Activated CD8-positive, alpha-beta memory T cell treated with anti-CD3 and anti-CD28 coated beads for 1 hour (primary cell): Measurements from ENCODE around the gene KCTD7.
"Not testable (repeated sequence)": the region's sequence is repeated elsewhere in the genome, so short reads cannot be mapped to it uniquely, and the experiment has no call there.

Source experiments
- DNase-seq, 2 donors: peaks; one replicate each; pipeline ENCODE4 v3.0.0-alpha.2; 2020; ENCODE audit warnings: low read depth in 1 of 2; ENCODE audit errors: extremely low read depth in 1 of 2

KCTD7 gene

GRCh38 chr7:66679633-66680244 lies 51.1 kb downstream of the KCTD7 start:
- no peak for DNase-seq

DNA sequence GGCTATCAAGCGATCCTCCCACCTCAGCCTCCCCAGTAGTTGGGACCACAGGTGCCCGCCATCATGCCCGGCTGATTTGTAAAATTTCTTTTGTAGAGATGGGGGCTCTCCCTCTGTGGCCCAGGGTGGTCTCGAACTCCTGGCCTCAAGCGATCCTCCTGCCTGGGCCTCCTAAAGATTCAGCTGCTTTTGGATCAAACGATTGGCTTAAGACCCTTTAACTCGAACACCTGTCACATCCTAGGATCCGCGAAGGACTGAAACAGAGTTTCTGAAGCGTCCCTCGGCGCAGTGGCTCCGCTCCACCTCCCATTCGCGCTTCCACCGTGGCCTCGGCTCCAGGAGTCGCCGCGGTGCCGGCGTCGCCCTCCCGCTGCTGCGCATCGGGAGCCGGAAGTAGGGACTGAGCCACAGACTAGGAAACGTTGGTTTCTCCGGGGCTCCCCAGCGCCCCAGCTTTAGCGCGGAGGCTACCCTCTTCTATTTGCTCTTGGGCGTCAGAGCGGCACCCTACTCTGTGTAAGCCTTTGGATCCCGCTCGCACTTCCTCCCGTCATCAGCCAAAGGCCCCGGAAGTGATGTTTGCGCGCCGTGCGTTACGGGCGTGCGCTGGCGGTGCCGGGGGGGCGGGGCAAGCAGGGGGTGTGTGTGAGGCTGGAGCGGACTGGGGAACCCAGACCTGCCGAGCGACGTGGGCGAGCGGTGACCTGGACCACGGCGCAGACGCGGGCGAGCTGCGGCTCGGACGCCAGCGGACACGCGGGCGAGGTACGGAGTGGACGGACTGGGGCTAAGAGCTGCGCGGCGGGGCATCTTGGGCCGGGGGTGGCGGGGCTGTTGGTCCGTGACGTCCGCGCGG lies 53.0 kb downstream of the KCTD7 start:
- DNase-seq = peak; percentile 89 to 97

DNA sequence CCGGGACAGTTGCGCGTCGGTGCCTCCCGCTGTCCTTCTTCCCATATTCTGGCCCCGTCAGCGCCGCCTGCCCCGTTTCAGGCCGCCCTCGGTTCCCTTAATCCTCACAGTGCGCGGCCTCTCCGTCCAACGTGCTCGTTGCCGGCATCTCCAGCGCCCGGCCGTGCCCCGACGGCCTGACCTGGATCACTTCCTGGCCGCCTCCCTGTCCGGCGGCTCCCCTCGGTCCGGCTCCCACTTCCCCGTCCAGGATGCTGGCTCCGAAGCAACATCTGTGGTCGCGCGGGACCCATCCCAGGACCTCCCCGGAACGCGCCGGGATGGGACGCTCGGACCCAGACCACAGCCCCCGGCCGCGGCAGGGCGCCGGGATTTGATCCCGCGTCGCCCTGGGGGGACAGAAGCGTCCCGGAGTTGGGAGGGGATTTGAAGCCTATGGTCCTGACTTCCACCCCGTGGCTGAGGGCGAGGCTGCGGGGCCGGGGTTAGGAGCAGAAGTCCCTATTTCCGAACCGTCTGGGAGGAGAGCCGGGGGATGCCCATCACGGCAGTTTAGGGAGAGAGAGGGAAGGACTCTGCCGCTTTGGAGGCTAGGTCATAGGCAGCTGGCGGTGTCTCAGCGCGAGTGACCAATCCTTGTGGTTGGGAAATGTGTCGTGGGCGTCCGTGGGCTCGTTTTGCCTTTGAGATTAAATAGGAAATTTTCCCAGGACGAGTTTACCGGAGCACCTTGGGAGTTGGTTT lies 53.8 kb downstream of the KCTD7 start:
- no peak for DNase-seq

DNA sequence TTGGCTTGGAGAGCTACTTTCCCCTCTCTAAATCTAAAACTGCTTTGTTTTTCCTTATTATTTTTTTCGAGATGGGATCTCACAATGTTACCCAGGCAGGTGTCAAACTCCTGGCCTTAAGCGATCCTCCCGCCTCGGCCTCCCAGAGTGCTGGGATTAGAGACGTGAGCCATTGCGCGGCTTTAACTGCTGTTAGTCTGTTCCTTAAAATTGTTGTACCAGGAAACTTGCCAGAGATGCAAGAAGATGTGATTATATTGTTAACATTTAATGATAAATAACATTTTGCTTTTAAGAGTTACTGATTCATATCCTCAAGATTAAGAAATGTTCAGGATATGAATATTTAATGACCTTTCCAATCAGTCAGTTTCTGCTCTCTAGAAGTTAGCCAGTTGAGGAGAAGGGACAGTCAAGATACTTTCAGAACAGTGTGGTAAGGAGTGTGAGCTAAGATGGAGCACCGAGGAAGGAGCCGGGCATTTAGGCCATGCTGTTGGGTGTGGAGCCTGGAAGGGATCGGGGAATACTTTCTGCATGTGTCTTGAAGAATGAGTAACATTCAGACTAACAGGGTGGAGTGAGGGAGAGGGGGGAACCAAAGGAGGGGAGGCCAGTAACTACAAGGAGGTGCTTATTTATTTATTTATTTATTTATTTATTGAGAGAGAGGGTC lies 54.6 kb downstream of the KCTD7 start:
- not testable (repeated sequence) for DNase-seq

DNA sequence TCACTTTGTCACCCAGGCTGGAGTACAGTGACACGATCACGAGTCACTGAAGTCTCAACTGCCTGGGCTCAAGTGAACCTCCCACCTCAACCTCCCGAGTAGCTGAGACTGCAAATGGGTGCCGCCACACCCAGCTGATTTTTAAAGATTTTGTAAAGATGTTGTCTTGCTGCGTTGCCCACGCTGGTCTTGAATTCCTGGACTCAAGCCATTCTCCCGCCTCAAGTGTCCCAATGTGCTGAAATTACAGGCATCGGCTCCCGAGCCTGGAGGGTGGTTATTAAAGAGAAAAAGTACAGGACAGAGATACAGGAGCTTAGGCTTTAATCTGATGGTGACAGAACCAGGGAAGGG lies 55.1 kb downstream of the KCTD7 start:
- DNase-seq = no peak

DNA sequence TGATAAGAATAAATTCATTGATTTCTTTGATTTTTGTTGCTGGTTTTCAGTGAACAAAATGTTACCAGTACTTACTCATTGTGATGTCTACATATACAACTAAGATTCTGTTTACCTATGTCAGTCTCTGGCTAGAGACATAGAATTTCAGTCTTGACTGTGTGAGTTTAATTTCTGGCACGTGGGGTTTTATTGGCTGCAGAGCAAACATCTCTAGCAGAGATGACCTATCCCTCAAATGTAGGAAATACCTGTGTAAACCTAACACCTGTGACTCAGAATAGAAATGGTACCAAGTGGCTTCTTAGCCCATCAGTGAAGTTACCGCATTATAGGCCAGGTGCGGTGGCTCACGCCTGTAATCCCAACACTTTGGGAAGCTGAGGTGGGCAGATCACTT lies 57.0 kb downstream of the KCTD7 start:
- not testable (repeated sequence) for DNase-seq

DNA sequence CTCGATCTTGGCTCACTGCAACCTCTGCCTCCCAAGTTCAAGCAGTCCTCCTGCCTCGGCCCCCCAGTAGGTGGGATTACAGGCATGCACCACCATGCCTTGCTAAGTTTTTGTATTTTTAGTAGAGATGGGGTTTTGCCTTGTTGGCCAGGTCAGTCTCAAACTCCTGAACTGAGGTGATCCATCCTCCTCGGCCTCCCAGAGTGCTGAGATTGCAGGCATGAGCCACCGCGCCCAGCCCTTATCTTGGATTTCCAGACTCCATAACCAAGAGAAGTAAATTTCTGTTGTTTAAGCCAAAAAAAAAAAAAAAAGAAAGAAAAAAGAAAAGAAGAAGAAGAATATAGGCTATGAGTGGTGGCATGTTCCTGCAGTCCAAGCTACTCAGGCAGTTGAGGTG lies 58.5 kb downstream of the KCTD7 start:
- DNase-seq = no peak

GRCh38 chr7:66687672-66688071 lies 59.0 kb downstream of the KCTD7 start:
- DNase-seq = not testable (repeated sequence)

DNA sequence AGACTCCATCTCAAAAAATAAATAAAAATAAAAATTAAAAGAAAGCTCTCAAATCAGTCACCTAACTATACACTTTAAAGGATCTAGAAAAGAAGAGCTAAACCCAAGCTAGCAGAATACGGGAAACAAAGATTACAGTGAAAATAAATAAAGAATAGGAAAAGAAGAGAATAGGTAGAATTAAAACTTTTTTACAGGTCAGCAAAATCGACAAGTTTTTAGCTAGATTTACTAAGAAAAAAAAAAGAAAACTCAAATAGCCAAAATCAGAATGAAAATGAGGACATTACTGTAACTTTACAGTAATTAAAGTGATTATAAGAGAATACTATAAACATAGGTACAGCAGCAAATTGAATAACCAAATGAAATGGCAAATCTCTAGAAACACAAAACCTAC lies 60.4 kb downstream of the KCTD7 start:
- no peak for DNase-seq

DNA sequence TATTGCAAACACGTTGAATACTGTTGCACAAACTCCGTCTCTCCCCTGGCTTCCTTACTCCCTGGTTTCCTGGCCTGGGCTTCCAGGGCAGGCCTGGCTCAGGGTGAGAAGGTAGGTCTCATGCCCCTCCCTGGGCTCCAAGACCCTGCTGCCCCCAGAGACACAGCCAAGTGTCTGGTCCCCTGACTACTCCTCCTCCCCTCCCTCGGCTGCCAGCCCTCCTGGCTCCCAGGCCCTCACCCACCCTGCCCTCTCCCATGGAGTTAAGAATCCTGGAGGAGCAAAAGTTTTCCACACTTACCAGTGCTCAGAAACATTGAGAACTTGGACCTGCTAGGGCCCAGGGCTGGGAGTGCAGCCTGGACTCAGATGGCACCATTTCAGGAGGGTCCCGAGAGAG lies 64.7 kb downstream of the KCTD7 start:
- no peak for DNase-seq
